GM13976 (cell line): Measurements from ENCODE around the gene UGT1A4.

Experiments used
- DNase-seq: peaks from one replicate; pipeline ENCODE4 v3.0.0; 2012; ENCODE audit warnings: low spot score
- in situ Hi-C: fragments of 300-500 bp; cut with MboI; formaldehyde crosslinking; loops from one replicate; pipeline ENCODE4 v1.12.0; 2022; ENCODE audit warnings: low sequenced_read_pairs, mixed read lengths, inconsistent platforms; ENCODE audit not compliant: unreplicated experiment
- TF ChIP-seq, protein P1 (sequence below): IDR thresholded peaks from 2 replicates; pipeline ENCODE4 v1.5.1; 2012; ENCODE audit warnings: borderline replicate concordance, mild to moderate bottlenecking; ENCODE audit not compliant: insufficient read depth; ENCODE audit errors: extremely low read depth, missing control alignments, control extremely low read depth

UGT1A4 gene

DNA sequence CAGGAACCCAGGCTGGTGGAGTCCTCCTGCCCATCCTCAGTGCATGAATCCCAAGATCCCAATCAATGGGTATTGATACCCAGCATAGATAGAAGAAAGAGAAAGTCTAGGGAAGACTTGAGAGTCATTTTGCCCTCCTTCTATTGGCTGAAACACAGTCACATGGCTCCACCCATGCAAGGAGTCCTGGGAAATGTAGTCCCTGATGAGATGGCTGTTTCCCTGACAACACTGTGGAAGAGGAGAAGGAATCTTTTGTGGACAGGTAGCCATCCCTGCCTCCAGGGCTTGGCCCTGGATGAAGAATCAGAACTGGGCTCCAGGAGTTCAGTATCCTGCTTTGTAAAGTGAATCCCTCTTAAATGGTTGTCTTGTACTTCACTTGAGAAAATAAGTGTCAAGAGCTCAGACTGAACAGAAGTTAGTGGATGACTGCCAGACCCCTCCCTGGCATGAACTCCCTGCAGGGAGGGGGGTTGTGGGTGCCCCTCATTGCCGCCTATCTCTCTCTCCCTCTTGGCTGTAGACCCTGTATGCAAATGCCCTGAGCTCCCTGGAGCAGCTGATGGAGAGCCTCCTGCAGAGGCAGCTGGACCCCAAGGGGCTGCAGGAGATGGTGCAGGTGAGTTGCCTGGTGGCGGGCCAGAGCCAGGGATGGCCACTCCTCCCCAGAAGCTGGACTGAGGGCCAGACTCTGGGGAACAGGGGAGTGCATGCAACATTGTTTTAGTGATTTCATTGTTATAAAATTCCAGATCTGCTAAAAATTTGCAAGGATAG is 95.7 kb downstream of the UGT1A4 start:
- TF ChIP-seq, protein P1, sequence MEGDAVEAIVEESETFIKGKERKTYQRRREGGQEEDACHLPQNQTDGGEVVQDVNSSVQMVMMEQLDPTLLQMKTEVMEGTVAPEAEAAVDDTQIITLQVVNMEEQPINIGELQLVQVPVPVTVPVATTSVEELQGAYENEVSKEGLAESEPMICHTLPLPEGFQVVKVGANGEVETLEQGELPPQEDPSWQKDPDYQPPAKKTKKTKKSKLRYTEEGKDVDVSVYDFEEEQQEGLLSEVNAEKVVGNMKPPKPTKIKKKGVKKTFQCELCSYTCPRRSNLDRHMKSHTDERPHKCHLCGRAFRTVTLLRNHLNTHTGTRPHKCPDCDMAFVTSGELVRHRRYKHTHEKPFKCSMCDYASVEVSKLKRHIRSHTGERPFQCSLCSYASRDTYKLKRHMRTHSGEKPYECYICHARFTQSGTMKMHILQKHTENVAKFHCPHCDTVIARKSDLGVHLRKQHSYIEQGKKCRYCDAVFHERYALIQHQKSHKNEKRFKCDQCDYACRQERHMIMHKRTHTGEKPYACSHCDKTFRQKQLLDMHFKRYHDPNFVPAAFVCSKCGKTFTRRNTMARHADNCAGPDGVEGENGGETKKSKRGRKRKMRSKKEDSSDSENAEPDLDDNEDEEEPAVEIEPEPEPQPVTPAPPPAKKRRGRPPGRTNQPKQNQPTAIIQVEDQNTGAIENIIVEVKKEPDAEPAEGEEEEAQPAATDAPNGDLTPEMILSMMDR: no peak
- no peak for DNase-seq
- in situ Hi-C loops: no loop called here

DNA sequence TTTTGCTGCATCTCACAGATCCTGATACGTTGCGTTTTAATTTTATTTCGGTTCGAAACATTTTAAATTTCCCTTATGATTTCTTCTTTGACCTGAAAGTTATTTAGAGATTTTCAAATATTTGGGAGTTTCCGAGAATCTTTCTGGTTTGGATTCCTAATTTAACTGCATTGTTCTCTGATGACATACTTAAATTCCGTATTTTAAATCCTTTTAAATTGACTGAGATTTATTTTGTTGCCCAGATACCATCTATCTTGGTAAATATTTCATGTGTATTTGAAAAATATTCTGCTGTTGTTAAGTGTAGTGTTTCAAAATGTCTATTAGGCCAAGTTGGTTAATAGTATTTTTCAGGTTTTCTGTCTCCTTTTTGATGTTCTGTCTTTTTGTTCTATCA is 97.3 kb downstream of the UGT1A4 start:
- DNase-seq: no peak
- in situ Hi-C loops: no loop called here

DNA sequence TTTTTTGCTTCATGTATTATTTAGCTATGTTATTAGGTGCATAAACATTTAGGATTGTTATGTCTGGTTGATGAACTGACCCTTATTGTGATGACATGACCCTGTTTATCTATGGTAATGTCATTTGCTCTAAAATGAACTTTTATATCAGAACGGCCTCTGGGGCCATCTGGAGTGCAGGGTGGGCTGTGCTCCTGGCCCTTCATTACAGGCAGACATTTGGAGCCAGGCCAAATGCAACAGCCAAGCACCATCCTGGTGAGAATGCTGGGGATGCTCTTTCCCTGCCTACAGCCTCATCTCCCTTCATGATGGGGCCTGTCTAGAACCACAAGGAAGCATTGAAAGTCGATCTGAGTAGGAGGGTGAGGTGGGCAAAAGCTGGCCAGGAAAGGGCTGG is 97.8 kb downstream of the UGT1A4 start:
- in situ Hi-C loops: no loop called here
- DNase-seq: no peak
- TF ChIP-seq, protein P1: no peak

More for the DNA sequence above, 97.3 kb downstream of the UGT1A4 start:
- TF ChIP-seq, protein P1: no peak

DNA sequence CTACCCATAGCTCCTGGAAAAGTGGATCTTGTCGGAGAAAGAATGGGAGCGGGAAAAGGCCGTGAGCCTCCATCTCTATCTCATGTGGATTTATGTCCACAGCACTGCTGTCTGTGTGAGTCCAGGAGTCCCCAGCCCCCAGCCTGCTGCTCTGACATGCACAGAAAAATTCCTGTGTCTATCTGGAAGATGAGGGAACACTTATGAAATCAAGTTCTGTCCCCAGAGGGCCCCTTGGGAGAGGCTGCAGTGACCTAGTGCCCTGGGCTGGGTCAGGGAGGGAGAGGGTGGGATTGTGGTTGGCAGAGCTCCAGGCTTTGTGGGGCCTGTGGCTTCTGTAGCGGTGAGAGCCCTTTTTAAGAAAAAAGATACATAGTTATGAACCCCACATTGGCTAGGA is 98.2 kb downstream of the UGT1A4 start:
- in situ Hi-C loops: no loop called here
- TF ChIP-seq, protein P1: no peak

DNA sequence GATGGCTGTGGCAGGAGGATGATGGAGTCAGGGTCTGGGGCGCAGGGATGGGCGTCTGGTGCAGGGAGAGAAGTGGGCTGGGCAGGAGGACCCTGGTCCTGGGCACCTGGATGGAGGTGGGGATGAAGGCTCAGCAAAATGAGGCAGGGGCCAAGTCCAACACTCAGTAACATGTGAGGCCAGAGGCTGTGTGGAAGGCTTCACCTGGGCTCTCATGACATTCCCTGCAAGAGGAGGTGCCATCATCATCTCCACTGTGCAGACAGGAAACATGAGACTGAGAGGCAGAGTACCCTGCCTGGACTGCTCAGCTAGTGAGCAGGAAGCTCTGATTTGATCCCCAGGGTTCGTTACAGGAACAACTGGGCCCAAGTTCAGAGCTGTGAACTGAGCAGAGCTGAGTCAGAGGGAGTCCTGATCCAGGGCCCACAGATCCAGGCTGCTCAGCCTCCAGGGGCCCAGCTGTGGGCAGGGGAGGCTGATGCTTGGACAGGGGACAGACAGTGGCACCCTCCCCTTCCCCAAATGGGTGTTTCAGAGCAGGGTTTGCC is 98.9 kb downstream of the UGT1A4 start:
- DNase-seq: no peak
- in situ Hi-C loops: no loop called here
- TF ChIP-seq, protein P1: no peak

More for the DNA sequence above, 98.2 kb downstream of the UGT1A4 start:
- DNase-seq: no peak

DNA sequence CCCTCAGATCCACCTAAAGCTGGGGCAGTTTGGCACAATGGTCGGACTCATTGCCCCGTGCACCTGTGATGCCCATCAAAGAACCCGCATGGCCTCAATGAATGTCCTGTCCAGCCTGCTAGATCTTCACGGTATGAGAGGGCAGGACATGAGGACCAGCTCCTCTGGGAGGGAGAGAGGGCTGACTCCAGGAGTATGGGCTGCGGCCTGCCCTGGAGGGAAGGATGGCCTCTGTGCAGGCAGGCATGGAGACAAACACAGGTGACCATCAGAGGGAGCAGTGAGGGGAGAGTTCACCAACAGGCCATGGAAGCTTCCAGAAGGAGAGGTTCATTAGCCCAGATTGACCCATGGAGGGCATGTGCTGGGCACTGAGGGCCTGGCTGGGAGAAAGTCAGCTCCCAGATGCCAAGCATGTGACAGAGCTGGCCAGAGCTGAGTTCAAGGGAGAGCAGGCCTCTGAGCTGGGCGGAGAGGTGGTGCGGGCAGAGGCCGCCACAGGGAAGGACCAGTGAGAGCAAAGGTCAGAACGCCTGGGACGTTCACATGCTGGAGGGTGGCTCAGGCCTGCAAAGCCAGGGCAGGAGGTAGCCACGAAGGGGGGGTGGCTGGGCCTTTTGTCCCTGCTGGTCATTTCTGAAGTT is 99.6 kb downstream of the UGT1A4 start:
- in situ Hi-C loops: no loop called here
- TF ChIP-seq, protein P1: no peak
- no peak for DNase-seq
